SK-N-SH (cell line): Measurements from ENCODE around the gene DZIP1. TPM values are rescaled to one million over a fixed set of nuclear protein-coding genes. Genes with fewer than 3 reads are reported as not detected.
A peak's percentile ranks its signal among the peaks of the same experiment; 100 is the strongest.

Source experiments
- CTCF ChIA-PET: fragments of 300-600, 350-600 bp; formaldehyde crosslinking; extraction: SDS; loops from one replicate; lab custom pipeline; 2021; lab: Yijun Ruan, JAX
- POLR2A ChIA-PET: fragments of 350-600 bp; sonication (Branson Sonifier 250); formaldehyde crosslinking; extraction: SDS; loops from one replicate; lab custom pipeline; 2020; ENCODE audit warnings: antibody characterized with exemption, inconsistent platforms; lab: Yijun Ruan, JAX
- DNase-seq: peaks from one replicate; pipeline ENCODE4 v3.0.0; 2012
- H2AFZ ChIP-seq: fragments of 200-600 bp; sonication (generic); 2 replicates; pipeline ENCODE4 v1.8.1; 2016; ENCODE audit warnings: antibody characterized with exemption, mild to moderate bottlenecking, low read depth
- H3F3A ChIP-seq: fragments of 200-600 bp; sonication (generic); replicated peaks from 2 replicates; pipeline ENCODE3; 2016; ENCODE audit warnings: antibody characterized with exemption, mild to moderate bottlenecking; ENCODE audit not compliant: insufficient read depth
- H3K27ac ChIP-seq, 2 experiments: fragments of 200-500 bp in 1 of 2; fragments of 200-600 bp in 1 of 2; sonication (Bioruptor generic) in 1 of 2; sonication (generic), shearing (Covaris generic) in 1 of 2; 2 replicates each; pipeline versions ENCODE4 v1.5.1 to v1.6.1; 2014 to 2016; ENCODE audit warnings: low read depth in 2 of 2, inconsistent platforms in 1 of 2, low read length in 1 of 2, mild to moderate bottlenecking in 1 of 2, mixed read lengths in 1 of 2
- H3K27me3 ChIP-seq: fragments of 200-600 bp; sonication (generic), shearing (Covaris generic); 2 replicates; pipeline ENCODE4 v1.6.1; 2016; ENCODE audit warnings: mixed run types; ENCODE audit not compliant: insufficient read depth
- H3K36me3 ChIP-seq, 2 experiments: fragments of 200-500 bp in 1 of 2; fragments of 200-600 bp in 1 of 2; sonication (Bioruptor generic) in 1 of 2; sonication (generic) in 1 of 2; replicated peaks in 1 of 2; 2 replicates each; pipeline versions ENCODE3 to v1.5.1; 2014 to 2016; ENCODE audit warnings: low read length in 1 of 2, mild to moderate bottlenecking in 1 of 2; ENCODE audit not compliant: insufficient read depth in 2 of 2, control insufficient read depth in 1 of 2
- H3K4me1 ChIP-seq, 2 experiments: fragments of 200-500 bp in 1 of 2; fragments of 200-600 bp in 1 of 2; sonication (Bioruptor generic) in 1 of 2; sonication (generic), shearing (Covaris generic) in 1 of 2; 2 replicates each; pipeline versions ENCODE4 v1.5.1 to v1.6.1; 2014 to 2016; ENCODE audit warnings: low read depth in 1 of 2, low read length in 1 of 2, mixed run types in 1 of 2; ENCODE audit not compliant: insufficient read depth in 2 of 2, control insufficient read depth in 1 of 2
- H3K4me2 ChIP-seq: fragments of 200-600 bp; sonication (generic), shearing (Covaris generic); 2 replicates; pipeline ENCODE4 v1.6.1; 2017; ENCODE audit warnings: mixed run types
- H3K4me3 ChIP-seq, 2 experiments: fragments of 200-500 bp in 1 of 2; fragments of 200-600 bp in 1 of 2; sonication (Bioruptor generic) in 1 of 2; sonication (generic), shearing (Covaris generic) in 1 of 2; 2 replicates each; pipeline versions ENCODE4 v1.5.1 to v1.8.1; 2014 to 2016; ENCODE audit warnings: low read depth in 2 of 2, inconsistent platforms in 1 of 2, low read length in 1 of 2, mild to moderate bottlenecking in 1 of 2, mixed read lengths in 1 of 2, moderate library complexity in 1 of 2
- H3K79me2 ChIP-seq: fragments of 200-600 bp; sonication (generic); 2 replicates; pipeline ENCODE4 v1.8.1; 2017; ENCODE audit warnings: mild to moderate bottlenecking; ENCODE audit not compliant: insufficient read depth
- H3K9ac ChIP-seq: fragments of 200-600 bp; sonication (generic); 2 replicates; pipeline ENCODE4 v1.6.1; 2017; ENCODE audit warnings: mixed run types
- H3K9me2 ChIP-seq: fragments of 200-600 bp; sonication (generic); 2 replicates; pipeline ENCODE4 v1.6.1; 2017; ENCODE audit warnings: mixed run types
- H3K9me3 ChIP-seq: fragments of 200-600 bp; sonication (generic); 2 replicates; pipeline ENCODE4 v1.6.1; 2017; ENCODE audit warnings: mixed run types, mild to moderate bottlenecking, moderate library complexity
- H4K20me1 ChIP-seq: fragments of 200-600 bp; sonication (generic); 2 replicates; pipeline ENCODE4 v1.6.1; 2017; ENCODE audit warnings: mild to moderate bottlenecking, mixed run types; ENCODE audit not compliant: insufficient read depth
- EZH2phosphoT487 ChIP-seq: fragments of 200-600 bp; sonication (generic); IDR thresholded peaks from 2 replicates; pipeline ENCODE4 v1.6.1; 2017; ENCODE audit warnings: low read depth, mixed run types, mild to moderate bottlenecking, antibody characterized with exemption, moderate library complexity, borderline replicate concordance
- FOSL2 ChIP-seq: IDR thresholded peaks from 2 replicates; pipeline ENCODE4 v1.4.0; 2012; ENCODE audit warnings: low read depth, mild to moderate bottlenecking, moderate library complexity, borderline replicate concordance
- GATA2 ChIP-seq: sonication (generic); formaldehyde crosslinking; IDR thresholded peaks from 2 replicates; pipeline ENCODE4 v1.5.0; 2020; ENCODE audit warnings: mild to moderate bottlenecking, missing genetic modification reagents
- NRF1 ChIP-seq: IDR thresholded peaks from 2 replicates; pipeline ENCODE4 v1.6.1; 2012; ENCODE audit warnings: low read depth, mild to moderate bottlenecking, low read length
- RFX5 ChIP-seq: IDR thresholded peaks from 2 replicates; pipeline ENCODE4 v1.6.1; 2012; ENCODE audit warnings: mild to moderate bottlenecking, improper control_type of control experiment, low read length
- SIN3A ChIP-seq: IDR thresholded peaks from 2 replicates; pipeline ENCODE4 v1.6.1; 2012; ENCODE audit warnings: low read depth, mild to moderate bottlenecking, low read length, moderate library complexity, borderline replicate concordance
- SMC3 ChIP-seq: IDR thresholded peaks from 2 replicates; pipeline ENCODE4 v1.6.1; 2012; ENCODE audit warnings: low read depth, low read length, improper control_type of control experiment
- TAF1 ChIP-seq: IDR thresholded peaks from 2 replicates; pipeline ENCODE4 v1.6.1; 2012; ENCODE audit warnings: low read depth, mild to moderate bottlenecking, low read length, moderate library complexity, borderline replicate concordance
- TCF12 ChIP-seq: IDR thresholded peaks from 2 replicates; pipeline ENCODE4 v1.4.0; 2012
- TEAD4 ChIP-seq: IDR thresholded peaks from 2 replicates; pipeline ENCODE4 v1.4.0; 2012; ENCODE audit warnings: mild to moderate bottlenecking, borderline replicate concordance; ENCODE audit not compliant: insufficient read depth
- WGBS: methylation state at CpG from one replicate; pipeline ENCODE4 v1.1.6; 2017; ENCODE audit warnings: low lambda C conversion rate; 5-methylcytosine and 5-hydroxymethylcytosine counted together
- polyA plus RNA-seq, 3 experiments: library from polyadenylated mRNA; depleted of rRNA; stranded (reverse); fragments of >200 nt; gene quantifications; 2 replicates each; pipeline ENCODE4 v1.2.3, GENCODE V29; 2012
- TF ChIP-seq, protein P1 (sequence below): fragments of 150-350 bp; IDR thresholded peaks from 2 replicates; pipeline ENCODE4 v1.6.1; 2016; ENCODE audit warnings: mild to moderate bottlenecking, low read depth, low read length
- TF ChIP-seq, protein P2 (sequence below): IDR thresholded peaks from 2 replicates; pipeline ENCODE4 v1.4.0; 2012; ENCODE audit warnings: low read depth, borderline replicate concordance
- TF ChIP-seq, protein P3 (sequence below): IDR thresholded peaks from 2 replicates; pipeline ENCODE4 v1.4.0; 2012; ENCODE audit warnings: low read depth
- TF ChIP-seq, protein P4 (sequence below): fragments of 150-350 bp; IDR thresholded peaks from 2 replicates; pipeline ENCODE4 v1.6.1; 2017; ENCODE audit warnings: antibody characterized with exemption, low read length, low read depth, borderline replicate concordance
- TF ChIP-seq, protein P5 (sequence below): fragments of 200-600 bp; sonication (generic); IDR thresholded peaks from 2 replicates; pipeline ENCODE4 v1.6.1; 2017; ENCODE audit warnings: antibody characterized with exemption, mild to moderate bottlenecking, moderate library complexity

The DZIP1 gene
- polyA plus RNA-seq, 1 of the 3 experiments (the other 2 are of a cell fraction): 15.0 TPM

DNA sequence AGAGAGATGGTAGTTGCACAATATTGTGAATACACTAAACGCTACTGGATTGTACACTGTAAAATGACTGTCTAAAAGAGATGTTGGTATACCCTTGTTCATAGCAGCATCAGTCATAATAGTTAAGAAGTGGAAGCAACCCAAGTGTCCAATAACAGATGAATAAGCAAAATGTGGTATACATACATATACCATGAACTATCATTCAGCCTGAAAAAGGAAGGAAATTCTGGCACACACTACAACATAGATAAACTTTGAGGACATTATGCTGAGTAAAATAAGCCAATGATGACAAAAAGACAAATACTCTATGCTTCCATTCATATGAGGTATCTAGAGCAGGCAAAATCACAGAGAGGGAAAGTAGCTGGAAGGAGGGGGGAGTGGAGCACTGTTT lies 16.0 kb downstream of the DZIP1 start (continued):
- TF ChIP-seq, protein P1, sequence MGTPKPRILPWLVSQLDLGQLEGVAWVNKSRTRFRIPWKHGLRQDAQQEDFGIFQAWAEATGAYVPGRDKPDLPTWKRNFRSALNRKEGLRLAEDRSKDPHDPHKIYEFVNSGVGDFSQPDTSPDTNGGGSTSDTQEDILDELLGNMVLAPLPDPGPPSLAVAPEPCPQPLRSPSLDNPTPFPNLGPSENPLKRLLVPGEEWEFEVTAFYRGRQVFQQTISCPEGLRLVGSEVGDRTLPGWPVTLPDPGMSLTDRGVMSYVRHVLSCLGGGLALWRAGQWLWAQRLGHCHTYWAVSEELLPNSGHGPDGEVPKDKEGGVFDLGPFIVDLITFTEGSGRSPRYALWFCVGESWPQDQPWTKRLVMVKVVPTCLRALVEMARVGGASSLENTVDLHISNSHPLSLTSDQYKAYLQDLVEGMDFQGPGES: no peak
- TF ChIP-seq, protein P2, sequence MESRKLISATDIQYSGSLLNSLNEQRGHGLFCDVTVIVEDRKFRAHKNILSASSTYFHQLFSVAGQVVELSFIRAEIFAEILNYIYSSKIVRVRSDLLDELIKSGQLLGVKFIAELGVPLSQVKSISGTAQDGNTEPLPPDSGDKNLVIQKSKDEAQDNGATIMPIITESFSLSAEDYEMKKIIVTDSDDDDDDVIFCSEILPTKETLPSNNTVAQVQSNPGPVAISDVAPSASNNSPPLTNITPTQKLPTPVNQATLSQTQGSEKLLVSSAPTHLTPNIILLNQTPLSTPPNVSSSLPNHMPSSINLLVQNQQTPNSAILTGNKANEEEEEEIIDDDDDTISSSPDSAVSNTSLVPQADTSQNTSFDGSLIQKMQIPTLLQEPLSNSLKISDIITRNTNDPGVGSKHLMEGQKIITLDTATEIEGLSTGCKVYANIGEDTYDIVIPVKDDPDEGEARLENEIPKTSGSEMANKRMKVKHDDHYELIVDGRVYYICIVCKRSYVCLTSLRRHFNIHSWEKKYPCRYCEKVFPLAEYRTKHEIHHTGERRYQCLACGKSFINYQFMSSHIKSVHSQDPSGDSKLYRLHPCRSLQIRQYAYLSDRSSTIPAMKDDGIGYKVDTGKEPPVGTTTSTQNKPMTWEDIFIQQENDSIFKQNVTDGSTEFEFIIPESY: no peak
- TF ChIP-seq SMC3: no peak
- TF ChIP-seq, protein P3, sequence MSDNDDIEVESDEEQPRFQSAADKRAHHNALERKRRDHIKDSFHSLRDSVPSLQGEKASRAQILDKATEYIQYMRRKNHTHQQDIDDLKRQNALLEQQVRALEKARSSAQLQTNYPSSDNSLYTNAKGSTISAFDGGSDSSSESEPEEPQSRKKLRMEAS: no peak

DNA sequence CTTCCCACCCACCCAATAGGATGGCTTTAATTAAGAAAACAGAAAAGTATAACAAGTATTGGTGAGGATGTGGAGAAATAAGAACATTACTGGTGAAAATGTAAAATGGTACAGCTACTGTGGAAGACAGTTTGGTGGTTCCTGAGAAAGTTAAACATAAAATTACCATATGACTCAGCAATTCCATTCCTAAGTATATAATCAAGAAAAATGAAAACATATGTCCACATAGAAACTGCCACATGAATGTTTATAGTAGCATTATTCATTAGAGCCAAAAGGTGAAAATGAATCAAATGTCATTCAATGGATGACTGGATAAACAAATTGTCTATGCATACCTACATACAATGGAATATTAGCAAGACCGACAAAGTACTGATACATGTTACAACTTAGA lies 16.9 kb downstream of the DZIP1 start:
- TF ChIP-seq FOSL2 (peak; percentile 6; the same call in 1 of the 2 replicates), SMC3 (no peak), TCF12 (peak; percentile 38), NRF1 (no peak)
- TF ChIP-seq, protein P4, sequence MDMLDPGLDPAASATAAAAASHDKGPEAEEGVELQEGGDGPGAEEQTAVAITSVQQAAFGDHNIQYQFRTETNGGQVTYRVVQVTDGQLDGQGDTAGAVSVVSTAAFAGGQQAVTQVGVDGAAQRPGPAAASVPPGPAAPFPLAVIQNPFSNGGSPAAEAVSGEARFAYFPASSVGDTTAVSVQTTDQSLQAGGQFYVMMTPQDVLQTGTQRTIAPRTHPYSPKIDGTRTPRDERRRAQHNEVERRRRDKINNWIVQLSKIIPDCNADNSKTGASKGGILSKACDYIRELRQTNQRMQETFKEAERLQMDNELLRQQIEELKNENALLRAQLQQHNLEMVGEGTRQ: no peak
- no peaks in the 10 kb centered on the region for H3K27me3 ChIP-seq
- DNase-seq: no peak
- H3K9me2 ChIP-seq: no peaks in the 10 kb centered on the region
- peaks cover 68 to 70% of the 10 kb centered on the region in 2 experiments for H3K36me3 ChIP-seq
- peak overlapping the region in 1 of 2 experiments; percentile 12; a peak in 1 of 4 replicates for H3K27ac ChIP-seq
- CTCF ChIA-PET: interaction anchor here (1.3 kb wide), 1 partner anchor 207 kb away, joined by 9 read pairs; no protein-coding TSS in a partner anchor
- POLR2A ChIA-PET: no interaction called here
- H3F3A ChIP-seq: peaks cover 7% of the 10 kb centered on the region
- H3K9me3 ChIP-seq: no peaks in the 10 kb centered on the region
- no peak overlapping the region for H3K4me2 ChIP-seq
- 100% methylated on average over 1 of the region's 1 CpG for WGBS
- H3K4me1 ChIP-seq: no peaks in the 10 kb centered on the region
- no peak overlapping the region for H3K9ac ChIP-seq
- H3K79me2 ChIP-seq: no peaks in the 10 kb centered on the region
- no peak overlapping the region for H3K4me3 ChIP-seq
- no peak overlapping the region for H2AFZ ChIP-seq
- H4K20me1 ChIP-seq: no peaks in the 10 kb centered on the region

DNA sequence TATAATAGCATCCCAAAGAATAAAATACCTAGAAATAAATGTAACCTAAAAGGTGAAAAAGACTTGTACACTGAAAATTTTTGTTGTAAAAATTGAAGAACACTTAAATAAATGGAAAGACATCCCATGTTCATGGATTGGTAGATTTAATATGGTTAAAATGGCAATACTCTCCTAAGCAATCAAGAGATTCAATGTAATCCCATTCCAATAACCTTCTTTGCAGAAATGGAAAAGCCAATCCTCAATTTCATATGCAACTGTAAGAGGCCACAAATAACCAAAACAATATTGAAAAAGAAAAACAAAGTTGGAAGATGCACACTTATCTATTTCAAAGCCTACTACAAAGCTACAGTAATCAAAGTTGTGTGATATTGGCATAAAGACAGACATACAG lies 17.7 kb downstream of the DZIP1 start:
- Histone ChIP-seq H3K9ac (no peak overlapping the region), H4K20me1 (no peaks in the 10 kb centered on the region), H3K4me1 (no peaks in the 10 kb centered on the region), H3K79me2 (no peaks in the 10 kb centered on the region), H3K27ac (no peak overlapping the region), H3K27me3 (no peaks in the 10 kb centered on the region), H3F3A (peaks cover 7% of the 10 kb centered on the region), H3K36me3 (peaks cover 68% of the 10 kb centered on the region in 2 experiments), H3K4me3 (no peak overlapping the region), H3K9me3 (no peaks in the 10 kb centered on the region), H2AFZ (no peak overlapping the region), H3K4me2 (no peak overlapping the region), H3K9me2 (no peaks in the 10 kb centered on the region)
- CTCF ChIA-PET: interaction anchor here (1.3 kb wide), 1 partner anchor 207 kb away, joined by 9 read pairs; no protein-coding TSS in a partner anchor
- POLR2A ChIA-PET: no interaction called here
- no peak for DNase-seq
- TF ChIP-seq FOSL2: no peak
- TF ChIP-seq TEAD4: no peak
- TF ChIP-seq TCF12: no peak
- TF ChIP-seq, protein P4: no peak
- TF ChIP-seq, protein P5, sequence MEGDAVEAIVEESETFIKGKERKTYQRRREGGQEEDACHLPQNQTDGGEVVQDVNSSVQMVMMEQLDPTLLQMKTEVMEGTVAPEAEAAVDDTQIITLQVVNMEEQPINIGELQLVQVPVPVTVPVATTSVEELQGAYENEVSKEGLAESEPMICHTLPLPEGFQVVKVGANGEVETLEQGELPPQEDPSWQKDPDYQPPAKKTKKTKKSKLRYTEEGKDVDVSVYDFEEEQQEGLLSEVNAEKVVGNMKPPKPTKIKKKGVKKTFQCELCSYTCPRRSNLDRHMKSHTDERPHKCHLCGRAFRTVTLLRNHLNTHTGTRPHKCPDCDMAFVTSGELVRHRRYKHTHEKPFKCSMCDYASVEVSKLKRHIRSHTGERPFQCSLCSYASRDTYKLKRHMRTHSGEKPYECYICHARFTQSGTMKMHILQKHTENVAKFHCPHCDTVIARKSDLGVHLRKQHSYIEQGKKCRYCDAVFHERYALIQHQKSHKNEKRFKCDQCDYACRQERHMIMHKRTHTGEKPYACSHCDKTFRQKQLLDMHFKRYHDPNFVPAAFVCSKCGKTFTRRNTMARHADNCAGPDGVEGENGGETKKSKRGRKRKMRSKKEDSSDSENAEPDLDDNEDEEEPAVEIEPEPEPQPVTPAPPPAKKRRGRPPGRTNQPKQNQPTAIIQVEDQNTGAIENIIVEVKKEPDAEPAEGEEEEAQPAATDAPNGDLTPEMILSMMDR: no peak
- no peak for TF ChIP-seq RFX5
- TF ChIP-seq TAF1: no peak
- TF ChIP-seq GATA2 (CRISPR knock-in tag): no peak
- no peak for TF ChIP-seq EZH2phosphoT487
- no peak for TF ChIP-seq SIN3A
